T-helper 17 cell (primary cell): ENCODE measurements around the gene INO80B. TPM values are rescaled to one million over a fixed set of nuclear protein-coding genes. Genes with fewer than 3 reads are reported as not detected.
"Not testable (repeated sequence)": the region's sequence is repeated elsewhere in the genome, so short reads cannot be mapped to it uniquely, and the experiment has no call there.

ENCODE experiments used
- ATAC-seq: fragments of 150-1000 bp; cut with Tn5 transposase; 2 replicates; pipeline ENCODE4 v1.10.0; 2021; ENCODE audit warnings: mild to moderate bottlenecking, moderate library complexity
- DNase-seq, 3 donors: peaks; one replicate each; pipeline versions ENCODE4 v3.0.0 to v3.0.0-alpha.2; 2020 to 2021
- H3K9me3 ChIP-seq: one replicate; pipeline ENCODE4 v1.7.0; 2013; ENCODE audit warnings: low read length, mild to moderate bottlenecking; ENCODE audit not compliant: control insufficient read depth, poor library complexity, severe bottlenecking
- H3K27ac Mint-ChIP-seq: one replicate; pipeline ENCODE4 v1.8.0; 2022; ENCODE audit warnings: mild to moderate bottlenecking, moderate library complexity, mixed read lengths
- H3K27me3 Mint-ChIP-seq: one replicate; pipeline ENCODE4 v1.8.0; 2022; ENCODE audit warnings: mixed read lengths
- H3K36me3 Mint-ChIP-seq: one replicate; pipeline ENCODE4 v1.8.0; 2022; ENCODE audit warnings: low read depth, mixed read lengths
- H3K4me1 Mint-ChIP-seq: one replicate; pipeline ENCODE4 v1.8.0; 2022; ENCODE audit warnings: mild to moderate bottlenecking, mixed read lengths
- H3K4me3 Mint-ChIP-seq: one replicate; pipeline ENCODE4 v1.8.0; 2022; ENCODE audit warnings: mild to moderate bottlenecking, moderate library complexity, mixed read lengths
- total RNA-seq, 4 donors: library from RNA in 2 of 4; stranded (reverse) in 2 of 4; gene quantifications; one replicate each; pipeline ENCODE4 v1.2.3 and lab custom pipeline; 2022 to 2026

Gene INO80B
- total RNA-seq, 2 donors from 2014 or later: 35.1 to 45.2 TPM

- H3K27ac Mint-ChIP-seq: peak overlapping the region; percentile 72
- no peak overlapping the region for H3K4me3 Mint-ChIP-seq
- H3K36me3 Mint-ChIP-seq: no peaks in the 10 kb centered on the region
- ATAC-seq (no peak), DNase-seq (no peak)
- H3K4me1 Mint-ChIP-seq: peaks cover 36% of the 10 kb centered on the region
- no peaks in the 10 kb centered on the region for H3K27me3 Mint-ChIP-seq
- H3K9me3 ChIP-seq: no peaks in the 10 kb centered on the region
Measured at GRCh38 chr2:74462786-74463105, 7.9 kb downstream of the INO80B start.

- Mint-ChIP-seq H3K27ac (peak overlapping the region; percentile 99), H3K27me3 (no peaks in the 10 kb centered on the region), H3K4me1 (peaks cover 24% of the 10 kb centered on the region), H3K4me3 (peak overlapping the region; percentile 97), H3K36me3 (no peaks in the 10 kb centered on the region)
- H3K9me3 ChIP-seq: no peaks in the 10 kb centered on the region
- ATAC-seq: no peak
- no peak for DNase-seq
Measured at GRCh38 chr2:74464406-74464805, 9.5 kb downstream of the INO80B start.

GRCh38 chr2:74470742-74471141 is 15.9 kb downstream of the INO80B start:
- not testable (repeated sequence) for H3K36me3 Mint-ChIP-seq, DNase-seq, ATAC-seq, H3K9me3 ChIP-seq, H3K27me3 Mint-ChIP-seq
- peak overlapping the region; percentile 89 for H3K27ac Mint-ChIP-seq
- peak overlapping the region; percentile 76 for H3K4me3 Mint-ChIP-seq
- H3K4me1 Mint-ChIP-seq: peaks cover 20% of the 10 kb centered on the region

GRCh38 chr2:74471332-74472065 is 16.6 kb downstream of the INO80B start:
- Mint-ChIP-seq H3K36me3 (peaks cover 2% of the 10 kb centered on the region), H3K4me3 (peak overlapping the region; percentile 94), H3K27me3 (no peaks in the 10 kb centered on the region), H3K4me1 (peaks cover 20% of the 10 kb centered on the region), H3K27ac (peak overlapping the region; percentile 98)
- no peak for DNase-seq
- no peak for ATAC-seq
- H3K9me3 ChIP-seq: no peaks in the 10 kb centered on the region

- Mint-ChIP-seq H3K4me1 (peaks cover 20% of the 10 kb centered on the region), H3K27me3 (no peaks in the 10 kb centered on the region), H3K36me3 (peaks cover 2% of the 10 kb centered on the region), H3K4me3 (peak within 1 kb of the TSS; percentile 94), H3K27ac (peak within 1 kb of the TSS; percentile 98)
- DNase-seq (peak; percentile 93 to 98 (median 94)), ATAC-seq (peak; percentile 97)
- no peaks in the 10 kb centered on the region for H3K9me3 ChIP-seq
Measured at GRCh38 chr2:74472086-74472944, 17.4 kb downstream of the INO80B start, which contains the start of gene MRPL53. Gene MRPL53, minus strand, starts transcription at chr2:74472680. Its CDS starts 20 bp downstream, at chr2:74472660.

- no peaks in the 10 kb centered on the region for H3K27me3 Mint-ChIP-seq
- peak overlapping the region; percentile 98 for H3K27ac Mint-ChIP-seq
- peak overlapping the region; percentile 94 for H3K4me3 Mint-ChIP-seq
- H3K9me3 ChIP-seq: no peaks in the 10 kb centered on the region
- peaks cover 22% of the 10 kb centered on the region for H3K4me1 Mint-ChIP-seq
- no peak for DNase-seq
- ATAC-seq: no peak
- H3K36me3 Mint-ChIP-seq: peaks cover 2% of the 10 kb centered on the region
Measured at GRCh38 chr2:74472945-74473258, 18.0 kb downstream of the INO80B start.

- H3K4me3 Mint-ChIP-seq: no peak overlapping the region
- H3K27ac Mint-ChIP-seq: peak overlapping the region; percentile 9
- H3K4me1 Mint-ChIP-seq: peaks cover 22% of the 10 kb centered on the region
- H3K27me3 Mint-ChIP-seq: no peaks in the 10 kb centered on the region
- H3K36me3 Mint-ChIP-seq: peaks cover 2% of the 10 kb centered on the region
- H3K9me3 ChIP-seq: no peaks in the 10 kb centered on the region
- DNase-seq (no peak), ATAC-seq (no peak)
Measured at GRCh38 chr2:74474481-74474880, 19.6 kb downstream of the INO80B start.

- ATAC-seq (no peak), DNase-seq (no peak)
- Mint-ChIP-seq H3K27ac (peak overlapping the region; percentile 14), H3K36me3 (peaks cover 2% of the 10 kb centered on the region), H3K27me3 (no peaks in the 10 kb centered on the region), H3K4me1 (peaks cover 20% of the 10 kb centered on the region), H3K4me3 (no peak overlapping the region)
- H3K9me3 ChIP-seq: no peaks in the 10 kb centered on the region
Measured at GRCh38 chr2:74474899-74475298, 20.0 kb downstream of the INO80B start.

GRCh38 chr2:74481431-74481830 is 26.5 kb downstream of the INO80B start:
- Mint-ChIP-seq H3K27me3 (no peaks in the 10 kb centered on the region), H3K4me3 (peak overlapping the region; percentile 97), H3K27ac (peak overlapping the region; percentile 98), H3K36me3 (peaks cover 5% of the 10 kb centered on the region), H3K4me1 (peaks cover 25% of the 10 kb centered on the region)
- no peaks in the 10 kb centered on the region for H3K9me3 ChIP-seq
- no peak for ATAC-seq
- DNase-seq: no peak

GRCh38 chr2:74481961-74482800 is 27.3 kb downstream of the INO80B start:
- ATAC-seq: peak; percentile 47

GRCh38 chr2:74482801-74483674 is 28.2 kb downstream of the INO80B start, which contains the start of the genes CCDC142 and TTC31:
Gene CCDC142, minus strand, starts transcription at chr2:74482998. Its CDS starts 161 bp downstream, at chr2:74482837.
Gene TTC31, plus strand, starts transcription at chr2:74483081. Its CDS starts 15 bp downstream, at chr2:74483096.
- Mint-ChIP-seq H3K27me3 (no peaks in the 10 kb centered on the region), H3K4me3 (peak within 1 kb of the TSS; percentile 97), H3K36me3 (peaks cover 5% of the 10 kb centered on the region), H3K4me1 (peaks cover 26% of the 10 kb centered on the region), H3K27ac (peak within 1 kb of the TSS; percentile 98)
- H3K9me3 ChIP-seq: no peaks in the 10 kb centered on the region
- peak; percentile 76 to 85 (median 84) for DNase-seq
- peak; percentile 93 for ATAC-seq

More at GRCh38 chr2:74481961-74482800, 27.3 kb downstream of the INO80B start:
- peak; percentile 30 to 44 (median 41) for DNase-seq
- Mint-ChIP-seq H3K27me3 (no peaks in the 10 kb centered on the region), H3K4me3 (peak overlapping the region; percentile 97), H3K4me1 (peaks cover 28% of the 10 kb centered on the region), H3K27ac (peak overlapping the region; percentile 98), H3K36me3 (peaks cover 5% of the 10 kb centered on the region)
- H3K9me3 ChIP-seq: no peaks in the 10 kb centered on the region

GRCh38 chr2:74483675-74484164 is 28.8 kb downstream of the INO80B start:
- not testable (repeated sequence) for DNase-seq, ATAC-seq, H3K9me3 ChIP-seq, H3K27me3 Mint-ChIP-seq, H3K36me3 Mint-ChIP-seq
- Mint-ChIP-seq H3K4me1 (peaks cover 26% of the 10 kb centered on the region), H3K4me3 (peak overlapping the region; percentile 97), H3K27ac (peak overlapping the region; percentile 98)
